GM12891 (cell line): ENCODE measurements around the gene RNU2-63P.

Experiments
- POLR2A ChIP-seq: IDR thresholded peaks from 2 replicates; pipeline ENCODE4 v1.6.1; 2011; ENCODE audit warnings: low read depth, low read length, control low read depth
- POLR2AphosphoS5 ChIP-seq: IDR thresholded peaks from 2 replicates; pipeline ENCODE4 v1.6.1; 2011; ENCODE audit warnings: low read depth, low read length, control low read depth
- POU2F2 ChIP-seq: IDR thresholded peaks from 2 replicates; pipeline ENCODE4 v1.6.1; 2011; ENCODE audit warnings: low read depth, mild to moderate bottlenecking, control low read depth, low read length, moderate library complexity
- TAF1 ChIP-seq: IDR thresholded peaks from 2 replicates; pipeline ENCODE4 v1.6.1; 2011; ENCODE audit warnings: low read depth, low read length, control low read depth

GRCh38 chr2:87996570-87996969 lies 19.8 kb downstream of the RNU2-63P start:
- TF ChIP-seq POLR2A (no peak), POLR2AphosphoS5 (no peak), TAF1 (no peak), POU2F2 (no peak)
